Measurements from ENCODE around the gene PTPRR. TPM values are rescaled to one million over a fixed set of nuclear protein-coding genes. Genes with fewer than 3 reads are reported as not detected.

Gene PTPRR
- total and polyA plus RNA-seq, 4 donors, result 0.02 to 0.08 TPM; not detected in 2

Small RNAs within 50 kb of the gene (small RNA-seq; reads per million reads assigned to genes)
- gene RF00019, result not detected

Other genes with a start within 250 kb of the PTPRR start
- gene TSPAN8, start 237.3 kb upstream of the PTPRR start, total RNA-seq, result 1 to 10 TPM in 1 of 2 donors, under 1 TPM in 1; 0.65 to 2.5 TPM
- 1 to 10 TPM; 7.9 to 9.3 TPM for gene TSPAN8, start 237.3 kb upstream of the PTPRR start, polyA plus RNA-seq

Data from liver (tissue), 5 donors.